Astrocyte of the spinal cord (primary cell): Measurements from ENCODE around the gene UMAD1.
"Not testable (repeated sequence)": the region's sequence is repeated elsewhere in the genome, so short reads cannot be mapped to it uniquely, and the experiment has no call there.

Experiments used
- DNase-seq: peaks from one replicate; pipeline ENCODE4 v3.0.0; 2011; ENCODE audit warnings: low read depth, low spot score
- H3K4me3 ChIP-seq: 2 replicates; pipeline ENCODE4 v1.5.1; 2011; ENCODE audit warnings: low read depth, mild to moderate bottlenecking, low read length, moderate library complexity
- in situ Hi-C: cut with HindIII; loops from 2 replicates; pipeline ENCODE4 v1.10.0; 2017; ENCODE audit warnings: low sequenced_read_pairs
- TF ChIP-seq, protein P1 (sequence below): IDR thresholded peaks from 2 replicates; pipeline ENCODE4 v1.5.1; 2012; ENCODE audit warnings: low read depth, mild to moderate bottlenecking, low read length, inconsistent platforms

Gene UMAD1

DNA sequence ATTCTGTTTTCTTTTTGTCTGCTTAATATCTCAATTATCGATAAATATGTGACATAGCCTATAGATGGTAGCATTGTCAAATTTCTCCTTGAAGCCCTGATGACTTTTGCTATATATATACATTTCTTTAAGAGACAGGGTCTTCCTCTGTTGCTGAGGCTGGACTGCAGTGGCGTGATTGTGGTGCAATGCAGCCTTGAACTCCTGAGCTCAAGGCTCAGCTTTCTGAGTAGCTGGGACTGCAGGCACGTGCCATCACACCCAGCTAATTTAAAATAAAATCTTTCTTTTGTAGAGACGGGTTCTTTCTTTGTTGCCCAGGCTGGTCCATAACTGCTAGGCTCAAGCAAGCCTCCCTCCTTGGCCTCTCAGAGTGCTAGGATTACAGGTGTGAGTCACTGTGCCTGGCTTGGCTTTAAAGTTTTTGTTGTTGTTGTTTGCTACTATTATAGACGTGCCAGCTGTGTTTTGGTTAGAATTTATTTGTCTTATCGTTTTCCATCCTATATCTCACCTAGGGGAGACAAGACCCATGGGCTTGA, 7.0 kb downstream of the UMAD1 start:
- no peak for DNase-seq
- in situ Hi-C loops = no loop called here
- TF ChIP-seq, protein P1, sequence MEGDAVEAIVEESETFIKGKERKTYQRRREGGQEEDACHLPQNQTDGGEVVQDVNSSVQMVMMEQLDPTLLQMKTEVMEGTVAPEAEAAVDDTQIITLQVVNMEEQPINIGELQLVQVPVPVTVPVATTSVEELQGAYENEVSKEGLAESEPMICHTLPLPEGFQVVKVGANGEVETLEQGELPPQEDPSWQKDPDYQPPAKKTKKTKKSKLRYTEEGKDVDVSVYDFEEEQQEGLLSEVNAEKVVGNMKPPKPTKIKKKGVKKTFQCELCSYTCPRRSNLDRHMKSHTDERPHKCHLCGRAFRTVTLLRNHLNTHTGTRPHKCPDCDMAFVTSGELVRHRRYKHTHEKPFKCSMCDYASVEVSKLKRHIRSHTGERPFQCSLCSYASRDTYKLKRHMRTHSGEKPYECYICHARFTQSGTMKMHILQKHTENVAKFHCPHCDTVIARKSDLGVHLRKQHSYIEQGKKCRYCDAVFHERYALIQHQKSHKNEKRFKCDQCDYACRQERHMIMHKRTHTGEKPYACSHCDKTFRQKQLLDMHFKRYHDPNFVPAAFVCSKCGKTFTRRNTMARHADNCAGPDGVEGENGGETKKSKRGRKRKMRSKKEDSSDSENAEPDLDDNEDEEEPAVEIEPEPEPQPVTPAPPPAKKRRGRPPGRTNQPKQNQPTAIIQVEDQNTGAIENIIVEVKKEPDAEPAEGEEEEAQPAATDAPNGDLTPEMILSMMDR = no peak
- no peak overlapping the region for H3K4me3 ChIP-seq

DNA sequence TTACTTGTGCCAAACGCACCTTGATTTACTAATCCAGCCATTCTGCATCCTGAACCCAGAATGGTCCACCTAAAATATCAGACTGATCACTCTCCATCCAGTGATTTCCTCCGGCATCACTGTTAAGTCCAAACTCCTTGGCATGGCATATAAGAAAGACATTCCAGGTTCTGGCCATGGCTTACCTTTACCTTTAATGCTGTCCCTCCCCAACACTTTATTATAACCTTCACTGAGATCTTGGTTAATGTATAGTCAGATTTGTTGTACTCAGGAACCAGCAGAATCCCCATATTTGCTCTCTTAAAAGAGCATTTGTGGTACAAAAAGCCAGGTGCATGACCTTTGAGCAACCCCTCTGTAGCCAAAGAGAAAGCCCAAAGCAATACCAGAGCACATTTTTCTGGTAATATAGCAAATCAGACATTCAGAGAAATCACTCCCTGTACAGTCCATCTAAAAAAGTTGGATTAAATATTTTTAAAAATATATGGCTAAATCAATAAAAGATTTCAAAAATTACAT, 10.2 kb downstream of the UMAD1 start:
- in situ Hi-C loops = no loop called here
- TF ChIP-seq, protein P1 = no peak
- DNase-seq = no peak
- no peak overlapping the region for H3K4me3 ChIP-seq

DNA sequence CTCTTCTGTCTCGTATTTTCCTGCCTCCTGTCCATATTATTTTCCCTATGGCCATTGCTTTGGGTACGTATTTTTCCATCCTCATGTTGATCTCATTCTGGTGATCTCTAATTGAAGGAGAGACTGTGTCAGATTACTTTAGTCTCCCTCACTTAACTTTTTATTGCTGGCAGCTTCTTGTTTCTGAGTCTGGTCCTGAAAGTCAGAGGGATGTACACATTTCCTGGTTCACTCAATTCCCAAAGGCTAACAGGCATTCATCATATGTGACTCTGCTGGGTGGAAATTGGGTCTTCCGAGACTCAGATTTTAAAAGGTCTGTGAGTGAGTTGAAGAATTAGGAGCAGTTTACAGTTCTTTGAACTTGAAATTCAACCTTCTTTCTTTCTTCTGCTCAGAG, 10.9 kb downstream of the UMAD1 start:
- DNase-seq = no peak
- TF ChIP-seq, protein P1 = no peak
- in situ Hi-C loops = no loop called here
- no peak overlapping the region for H3K4me3 ChIP-seq

DNA sequence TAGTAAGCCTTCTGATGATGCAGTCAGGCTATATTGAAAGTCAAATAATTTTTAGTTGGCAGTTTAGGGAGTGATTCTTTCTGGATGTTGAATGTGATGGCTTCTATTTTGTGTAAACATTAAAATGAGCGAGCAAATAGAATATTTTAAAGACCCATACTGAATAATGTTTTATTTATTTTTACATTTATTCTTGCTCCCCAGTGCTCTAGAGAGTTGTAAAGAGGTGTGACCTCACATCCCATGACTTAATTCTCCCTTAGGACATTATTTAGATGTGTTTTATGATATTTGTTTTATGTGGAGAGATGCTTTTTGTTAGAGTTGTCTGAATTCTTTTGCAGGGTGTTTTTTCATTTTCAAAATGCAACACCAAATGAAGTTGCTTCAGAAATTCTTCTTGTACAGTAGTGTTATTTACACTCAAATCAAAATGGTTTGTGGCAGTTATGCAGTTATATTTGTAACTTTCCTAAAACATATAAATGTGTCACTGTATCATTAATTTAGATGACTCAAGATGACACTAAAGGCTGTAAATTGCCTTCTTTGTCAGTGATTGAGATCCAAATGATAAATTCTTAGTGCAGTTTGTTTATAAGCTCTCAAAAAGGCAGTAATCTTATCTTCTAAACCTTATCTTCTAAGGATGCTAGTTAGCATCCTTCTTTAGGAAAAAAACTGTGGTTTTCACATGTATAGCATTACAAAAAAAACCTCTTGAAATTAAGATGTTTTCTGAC, 12.4 kb downstream of the UMAD1 start:
- in situ Hi-C loops = no loop called here
- TF ChIP-seq, protein P1 = no peak
- no peak overlapping the region for H3K4me3 ChIP-seq
- no peak for DNase-seq

DNA sequence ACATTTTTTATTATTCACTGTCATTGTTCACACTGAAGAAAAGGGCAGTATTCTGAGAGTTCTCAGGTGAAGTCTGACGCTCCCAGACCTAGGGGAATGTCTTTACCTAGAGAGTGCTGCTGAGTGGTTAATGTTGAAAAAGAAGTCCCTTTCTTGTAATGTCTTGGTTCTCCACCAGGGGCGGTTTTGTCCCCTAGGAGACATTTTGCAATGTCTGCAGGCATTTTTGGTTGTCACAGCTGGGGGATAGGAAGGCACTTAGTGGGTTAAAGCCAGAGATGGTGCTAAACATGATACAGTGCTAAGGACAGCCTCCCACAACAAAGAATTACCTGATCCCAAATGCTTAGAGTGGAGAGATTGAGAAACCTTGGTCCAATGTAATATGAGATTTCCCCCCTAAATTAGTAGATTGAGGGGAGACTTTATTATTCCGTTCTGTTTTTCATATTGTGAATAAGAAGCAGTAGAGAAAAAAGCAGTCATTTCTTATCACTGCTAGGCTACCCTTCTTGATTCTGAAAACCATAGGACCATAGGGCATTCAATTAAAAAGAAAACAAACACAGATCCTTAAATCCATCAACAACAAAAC, 13.1 kb downstream of the UMAD1 start:
- DNase-seq = no peak
- TF ChIP-seq, protein P1 = peak; percentile 52
- H3K4me3 ChIP-seq = no peak overlapping the region
- in situ Hi-C loops = no loop called here

DNA sequence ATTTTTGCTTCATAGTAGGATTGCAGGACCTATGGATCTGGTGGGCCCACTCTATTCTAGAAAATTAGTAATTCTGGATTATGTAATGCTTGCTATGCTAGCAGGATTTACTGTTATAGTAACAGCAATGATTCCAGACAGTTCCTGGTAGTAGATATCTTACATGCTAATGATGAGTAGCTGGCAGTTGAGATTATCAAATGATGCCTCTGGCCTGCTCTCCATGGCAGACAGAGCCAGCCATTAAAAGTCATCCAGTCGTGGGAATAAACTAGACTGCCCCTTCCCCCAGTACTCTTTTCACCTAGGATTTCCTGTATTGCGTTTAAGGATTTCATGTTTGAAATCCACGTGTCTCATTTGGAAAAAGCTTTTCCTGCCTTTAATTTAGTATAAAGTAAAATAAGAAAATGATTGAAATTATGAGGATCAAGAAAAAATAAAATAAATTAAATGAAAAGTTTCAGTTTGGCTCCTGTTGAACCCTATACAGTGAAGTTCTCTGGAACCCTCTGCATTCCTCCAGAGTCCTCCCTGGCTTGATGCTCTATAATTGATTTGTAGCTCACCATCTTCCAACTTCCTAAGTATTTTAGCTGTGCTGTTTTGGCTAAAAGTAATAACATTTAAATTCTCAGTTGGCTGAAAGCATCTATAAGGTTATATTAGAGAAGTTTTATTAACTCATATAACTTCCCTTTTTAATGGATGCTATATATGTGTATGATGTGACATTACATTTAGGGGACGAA, 14.6 kb downstream of the UMAD1 start:
- in situ Hi-C loops = no loop called here
- TF ChIP-seq, protein P1 = no peak
- no peak overlapping the region for H3K4me3 ChIP-seq
- DNase-seq = no peak

DNA sequence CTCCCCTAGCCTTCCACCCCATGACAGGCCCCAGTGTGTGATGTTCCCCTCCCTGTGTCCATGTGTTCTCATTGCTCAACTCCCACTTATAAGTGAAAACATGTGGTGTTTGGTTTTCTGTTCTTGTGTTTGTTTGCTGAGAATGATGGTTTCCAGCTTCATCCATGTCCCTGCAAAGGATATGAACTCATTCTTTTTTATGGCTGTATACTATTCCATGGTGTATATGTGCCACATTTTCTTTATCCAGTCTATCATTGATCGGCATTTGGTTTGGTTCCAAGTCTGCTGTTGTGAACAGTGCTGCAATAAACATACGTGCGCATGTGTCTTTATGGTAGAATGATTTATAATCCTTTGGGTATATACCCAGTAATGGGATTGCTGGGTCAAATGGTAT, 15.9 kb downstream of the UMAD1 start:
- in situ Hi-C loops, H3K4me3 ChIP-seq, DNase-seq: not testable (repeated sequence)
